AG04449 (cell line): ENCODE measurements around the gene SNX27.
"Not testable (repeated sequence)": the region's sequence is repeated elsewhere in the genome, so short reads cannot be mapped to it uniquely, and the experiment has no call there.

Experiments
- CTCF ChIA-PET: fragments of 350-600 bp; formaldehyde crosslinking; extraction: SDS; loops from one replicate; lab custom pipeline; 2021; ENCODE audit warnings: antibody characterized with exemption; lab: Yijun Ruan, JAX
- POLR2A ChIA-PET: fragments of 400-600, 350-600 bp; formaldehyde crosslinking; extraction: SDS; loops from one replicate; lab custom pipeline; 2020; ENCODE audit warnings: antibody characterized with exemption, inconsistent platforms; lab: Yijun Ruan, JAX
- DNase-seq: peaks from one replicate; pipeline ENCODE4 v3.0.0-alpha.2; 2010; ENCODE audit warnings: low read depth, low spot score
- H3K4me3 ChIP-seq: 2 replicates; pipeline ENCODE4 v1.5.1; 2011; ENCODE audit warnings: low read depth, mild to moderate bottlenecking, control low read depth, low read length
- CTCF ChIP-seq: IDR thresholded peaks from one replicate; pipeline ENCODE4 v1.5.1; 2011; ENCODE audit warnings: mild to moderate bottlenecking, moderate library complexity, low read length, control low read depth, inconsistent platforms; ENCODE audit not compliant: insufficient read depth; ENCODE audit errors: missing control alignments

The SNX27 gene

GRCh38 chr1:151615711-151616504 lies 4.1 kb downstream of the SNX27 start:
- ChIA-PET POLR2A (no interaction called here), CTCF (interaction anchor here (0.8 to 2.6 kb wide), 3 partner anchors 10 to 82 kb away, joined by 3 to 8 read pairs (median 3); no protein-coding TSS in a partner anchor)
- H3K4me3 ChIP-seq = no peak overlapping the region
- TF ChIP-seq CTCF = no peak
- DNase-seq = no peak

GRCh38 chr1:151616505-151616849 lies 4.6 kb downstream of the SNX27 start:
- POLR2A ChIA-PET = no interaction called here
- DNase-seq = no peak
- no peak for TF ChIP-seq CTCF
- CTCF ChIA-PET = interaction anchor here (0.7 to 2.6 kb wide), 3 partner anchors 19 to 81 kb away, joined by 4 to 8 read pairs (median 4); no protein-coding TSS in a partner anchor
- H3K4me3 ChIP-seq = no peak overlapping the region

DNA sequence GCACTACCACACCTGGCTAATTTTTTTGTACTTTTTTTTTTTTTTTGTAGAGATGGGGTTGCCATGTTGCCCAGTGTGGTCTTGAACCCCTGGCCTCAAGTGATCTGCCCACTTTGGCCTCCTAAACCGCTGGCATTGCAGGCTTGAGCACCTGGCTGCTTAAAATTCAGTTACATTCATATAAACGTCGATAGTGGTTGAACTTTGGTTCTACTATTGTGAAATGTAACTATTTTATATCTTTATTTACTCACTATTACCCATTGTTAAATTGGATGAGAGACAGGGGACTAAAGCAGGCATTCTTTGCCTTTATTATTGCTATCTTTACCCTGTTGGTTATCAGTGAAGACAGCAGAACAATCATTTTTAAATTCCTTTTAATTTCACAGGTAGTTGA lies 6.2 kb downstream of the SNX27 start:
- no peak for TF ChIP-seq CTCF
- CTCF ChIA-PET = interaction anchor here (1.6 kb wide), 1 partner anchor 83 kb away, joined by 4 read pairs; no protein-coding TSS in a partner anchor
- POLR2A ChIA-PET = no interaction called here
- no peak overlapping the region for H3K4me3 ChIP-seq
- DNase-seq = no peak

- CTCF ChIA-PET = interaction anchor here (1.5 to 3.1 kb wide), 2 partner anchors 25 to 47 kb away, joined by 4 to 21 read pairs; no protein-coding TSS in a partner anchor
- POLR2A ChIA-PET = no interaction called here
- no peak for TF ChIP-seq CTCF
- H3K4me3 ChIP-seq = no peak overlapping the region
- no peak for DNase-seq
Observed at GRCh38 chr1:151618470-151618869, 6.6 kb downstream of the SNX27 start.

GRCh38 chr1:151618996-151619395 lies 7.1 kb downstream of the SNX27 start:
- DNase-seq, H3K4me3 ChIP-seq, POLR2A ChIA-PET: not testable (repeated sequence)
- CTCF ChIA-PET = interaction anchor here (1.4 to 3.1 kb wide), 3 partner anchors 10 to 47 kb away, joined by 4 to 21 read pairs (median 5); no protein-coding TSS in a partner anchor

GRCh38 chr1:151619489-151620093 lies 7.7 kb downstream of the SNX27 start:
- ChIA-PET POLR2A (no interaction called here), CTCF (interaction anchor here (1.4 to 3.1 kb wide), 5 partner anchors 9 to 84 kb away, joined by 3 to 21 read pairs (median 4); no protein-coding TSS in a partner anchor)
- H3K4me3 ChIP-seq = no peak overlapping the region
- DNase-seq = no peak
- TF ChIP-seq CTCF = no peak
